Neural progenitor cell (in vitro differentiated cells): ENCODE data around the gene C6orf136.

ENCODE experiments used
- EZH2 ChIP-seq: fragments of 200-600 bp; sonication (generic); IDR thresholded peaks from 2 replicates; pipeline ENCODE4 v1.6.1; 2017; ENCODE audit warnings: antibody characterized with exemption, mild to moderate bottlenecking, moderate library complexity
- EZH2phosphoT487 ChIP-seq: fragments of 200-600 bp; sonication (generic); IDR thresholded peaks from 2 replicates; pipeline ENCODE4 v1.6.1; 2017; ENCODE audit warnings: antibody characterized with exemption
- TF ChIP-seq, protein P1 (sequence below): fragments of 200-600 bp; sonication (generic); IDR thresholded peaks from 2 replicates; pipeline ENCODE4 v1.5.1; 2017; ENCODE audit warnings: antibody characterized with exemption, mild to moderate bottlenecking

DNA sequence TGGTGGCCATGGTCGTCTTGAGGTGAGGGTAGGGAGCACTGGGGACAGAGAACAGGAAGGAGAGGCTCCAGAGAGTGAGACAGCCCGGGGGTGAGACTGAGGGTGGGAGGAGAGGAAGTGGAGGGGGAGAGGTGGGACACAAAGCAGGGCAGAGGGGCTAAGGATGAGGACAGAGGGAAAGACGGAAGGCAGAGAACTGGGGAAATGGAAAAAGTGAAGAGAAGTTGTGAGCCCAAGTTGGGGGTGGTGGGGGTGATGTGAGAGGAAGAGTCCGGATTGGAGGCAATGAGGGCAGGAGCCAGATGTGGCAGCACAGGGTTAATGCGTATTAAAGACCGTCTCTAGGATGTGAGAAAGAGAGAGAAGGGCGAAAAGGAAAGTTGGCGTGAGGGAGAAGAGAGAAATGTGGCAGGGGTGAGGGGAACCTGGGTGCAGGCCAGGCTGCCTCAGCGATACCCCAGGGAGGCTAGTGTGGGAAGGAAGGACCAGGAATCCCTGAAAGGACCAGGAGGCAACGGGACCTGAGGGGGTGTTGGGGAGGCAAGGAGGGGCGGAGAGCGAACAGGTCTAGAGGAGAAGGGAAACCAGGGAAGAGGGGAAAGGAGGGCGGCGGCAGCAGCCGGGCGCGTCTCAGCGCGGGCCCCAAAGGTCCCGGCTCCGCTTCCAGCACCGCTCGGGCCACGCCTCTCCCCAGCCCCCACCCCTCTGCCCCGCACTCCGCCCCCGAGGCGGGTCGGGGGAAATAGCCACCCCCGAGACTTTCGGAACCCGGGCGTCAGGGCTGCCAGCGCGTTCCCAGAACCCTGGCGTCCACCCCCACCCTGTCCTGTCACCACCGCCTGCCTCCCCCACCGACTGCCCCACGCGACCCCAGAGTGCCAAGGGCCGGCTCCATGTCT lies 39.3 kb downstream of the C6orf136 start, which contains the start of gene PPP1R18:
- TF ChIP-seq, protein P1, sequence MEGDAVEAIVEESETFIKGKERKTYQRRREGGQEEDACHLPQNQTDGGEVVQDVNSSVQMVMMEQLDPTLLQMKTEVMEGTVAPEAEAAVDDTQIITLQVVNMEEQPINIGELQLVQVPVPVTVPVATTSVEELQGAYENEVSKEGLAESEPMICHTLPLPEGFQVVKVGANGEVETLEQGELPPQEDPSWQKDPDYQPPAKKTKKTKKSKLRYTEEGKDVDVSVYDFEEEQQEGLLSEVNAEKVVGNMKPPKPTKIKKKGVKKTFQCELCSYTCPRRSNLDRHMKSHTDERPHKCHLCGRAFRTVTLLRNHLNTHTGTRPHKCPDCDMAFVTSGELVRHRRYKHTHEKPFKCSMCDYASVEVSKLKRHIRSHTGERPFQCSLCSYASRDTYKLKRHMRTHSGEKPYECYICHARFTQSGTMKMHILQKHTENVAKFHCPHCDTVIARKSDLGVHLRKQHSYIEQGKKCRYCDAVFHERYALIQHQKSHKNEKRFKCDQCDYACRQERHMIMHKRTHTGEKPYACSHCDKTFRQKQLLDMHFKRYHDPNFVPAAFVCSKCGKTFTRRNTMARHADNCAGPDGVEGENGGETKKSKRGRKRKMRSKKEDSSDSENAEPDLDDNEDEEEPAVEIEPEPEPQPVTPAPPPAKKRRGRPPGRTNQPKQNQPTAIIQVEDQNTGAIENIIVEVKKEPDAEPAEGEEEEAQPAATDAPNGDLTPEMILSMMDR = no peak
- no peak for TF ChIP-seq EZH2phosphoT487
- no peak for TF ChIP-seq EZH2
